Measurements from ENCODE around the gene ITGB5.

ITGB5 gene

GRCh38 chr3:124923833-124924232 lies 36.7 kb upstream of the ITGB5 start:
- no peak for TF ChIP-seq SIN3A (IDR thresholded peaks at IDR 0.05; ENCODE audit: borderline replicate concordance, insufficient read depth, low read length)
- TF ChIP-seq TAF1 (IDR thresholded peaks at IDR 0.05; ENCODE audit: borderline replicate concordance, insufficient read depth, low read length): no peak
- TF ChIP-seq, protein P1, sequence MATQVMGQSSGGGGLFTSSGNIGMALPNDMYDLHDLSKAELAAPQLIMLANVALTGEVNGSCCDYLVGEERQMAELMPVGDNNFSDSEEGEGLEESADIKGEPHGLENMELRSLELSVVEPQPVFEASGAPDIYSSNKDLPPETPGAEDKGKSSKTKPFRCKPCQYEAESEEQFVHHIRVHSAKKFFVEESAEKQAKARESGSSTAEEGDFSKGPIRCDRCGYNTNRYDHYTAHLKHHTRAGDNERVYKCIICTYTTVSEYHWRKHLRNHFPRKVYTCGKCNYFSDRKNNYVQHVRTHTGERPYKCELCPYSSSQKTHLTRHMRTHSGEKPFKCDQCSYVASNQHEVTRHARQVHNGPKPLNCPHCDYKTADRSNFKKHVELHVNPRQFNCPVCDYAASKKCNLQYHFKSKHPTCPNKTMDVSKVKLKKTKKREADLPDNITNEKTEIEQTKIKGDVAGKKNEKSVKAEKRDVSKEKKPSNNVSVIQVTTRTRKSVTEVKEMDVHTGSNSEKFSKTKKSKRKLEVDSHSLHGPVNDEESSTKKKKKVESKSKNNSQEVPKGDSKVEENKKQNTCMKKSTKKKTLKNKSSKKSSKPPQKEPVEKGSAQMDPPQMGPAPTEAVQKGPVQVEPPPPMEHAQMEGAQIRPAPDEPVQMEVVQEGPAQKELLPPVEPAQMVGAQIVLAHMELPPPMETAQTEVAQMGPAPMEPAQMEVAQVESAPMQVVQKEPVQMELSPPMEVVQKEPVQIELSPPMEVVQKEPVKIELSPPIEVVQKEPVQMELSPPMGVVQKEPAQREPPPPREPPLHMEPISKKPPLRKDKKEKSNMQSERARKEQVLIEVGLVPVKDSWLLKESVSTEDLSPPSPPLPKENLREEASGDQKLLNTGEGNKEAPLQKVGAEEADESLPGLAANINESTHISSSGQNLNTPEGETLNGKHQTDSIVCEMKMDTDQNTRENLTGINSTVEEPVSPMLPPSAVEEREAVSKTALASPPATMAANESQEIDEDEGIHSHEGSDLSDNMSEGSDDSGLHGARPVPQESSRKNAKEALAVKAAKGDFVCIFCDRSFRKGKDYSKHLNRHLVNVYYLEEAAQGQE (IDR thresholded peaks at IDR 0.05; ENCODE audit: insufficient read depth in 1 of 2, low read depth in 2 of 2, low read length in 2 of 2): no peak
- no peak for TF ChIP-seq FOXP2 (optimal IDR thresholded peaks at IDR 0.05; ENCODE audit: borderline replicate concordance, extremely low read depth, extremely low read length, insufficient read depth)
- no peak for TF ChIP-seq POLR2AphosphoS5 (IDR thresholded peaks at IDR 0.05; ENCODE audit: low read depth, low read length)

DNA sequence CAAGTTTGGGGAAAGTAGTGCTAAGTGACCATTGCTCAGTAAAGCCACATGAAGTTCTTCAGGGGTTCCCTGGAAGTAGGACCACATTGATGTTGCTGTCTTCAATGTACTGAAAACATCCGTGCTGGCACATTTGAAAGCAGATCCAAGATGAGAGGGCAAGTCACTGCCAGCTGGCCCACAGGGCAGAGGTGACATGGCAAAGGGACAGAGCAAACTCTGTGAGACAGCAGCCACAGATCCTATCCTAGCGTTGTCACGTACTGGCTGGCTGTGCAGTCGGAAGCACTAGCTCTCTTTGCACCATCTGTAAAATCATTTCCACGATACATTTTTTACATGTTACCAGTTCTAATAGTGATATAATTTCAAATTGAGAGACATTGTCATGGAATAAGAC lies 33.6 kb upstream of the ITGB5 start:
- TF ChIP-seq, protein P1 (IDR thresholded peaks at IDR 0.05; ENCODE audit: insufficient read depth in 1 of 2, low read depth in 2 of 2, low read length in 2 of 2): no peak
- no peak for TF ChIP-seq SIN3A (IDR thresholded peaks at IDR 0.05; ENCODE audit: borderline replicate concordance, insufficient read depth, low read length)
- no peak for TF ChIP-seq FOXP2 (optimal IDR thresholded peaks at IDR 0.05; ENCODE audit: borderline replicate concordance, extremely low read depth, extremely low read length, insufficient read depth)
- no peak for TF ChIP-seq TAF1 (IDR thresholded peaks at IDR 0.05; ENCODE audit: borderline replicate concordance, insufficient read depth, low read length)
- no peak for TF ChIP-seq POLR2AphosphoS5 (IDR thresholded peaks at IDR 0.05; ENCODE audit: low read depth, low read length)

- TF ChIP-seq, protein P1 (IDR thresholded peaks at IDR 0.05; ENCODE audit: insufficient read depth in 1 of 2, low read depth in 2 of 2, low read length in 2 of 2): no peak
- no peak for TF ChIP-seq TAF1 (IDR thresholded peaks at IDR 0.05; ENCODE audit: borderline replicate concordance, insufficient read depth, low read length)
- TF ChIP-seq FOXP2 (optimal IDR thresholded peaks at IDR 0.05; ENCODE audit: borderline replicate concordance, extremely low read depth, extremely low read length, insufficient read depth): no peak
- TF ChIP-seq SIN3A (IDR thresholded peaks at IDR 0.05; ENCODE audit: borderline replicate concordance, insufficient read depth, low read length): no peak
- TF ChIP-seq POLR2AphosphoS5 (IDR thresholded peaks at IDR 0.05; ENCODE audit: low read depth, low read length): no peak
Observed at GRCh38 chr3:124919756-124920155, 32.6 kb upstream of the ITGB5 start.

DNA sequence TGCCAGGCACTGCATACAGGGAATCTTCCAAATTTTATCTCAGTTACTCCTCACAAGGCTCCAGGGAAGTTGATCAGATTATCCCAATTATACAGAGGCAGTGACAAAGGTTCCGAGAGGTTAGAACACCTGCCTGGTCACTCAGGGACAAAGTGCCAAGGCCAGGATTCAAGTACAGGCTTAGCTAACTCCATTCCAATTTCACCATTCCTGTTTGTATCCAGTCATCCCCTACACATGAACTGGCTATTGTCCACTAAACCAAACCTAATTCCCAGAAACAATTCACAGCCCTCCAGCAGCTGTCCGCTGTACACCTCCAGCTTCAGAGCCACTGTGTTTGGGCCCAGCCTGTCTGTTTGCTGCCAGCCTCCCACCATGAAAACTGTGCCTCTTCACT lies 31.4 kb upstream of the ITGB5 start:
- no peak for TF ChIP-seq SIN3A (IDR thresholded peaks at IDR 0.05; ENCODE audit: borderline replicate concordance, insufficient read depth, low read length)
- TF ChIP-seq FOXP2 (optimal IDR thresholded peaks at IDR 0.05; ENCODE audit: borderline replicate concordance, extremely low read depth, extremely low read length, insufficient read depth): no peak
- TF ChIP-seq, protein P1 (IDR thresholded peaks at IDR 0.05; ENCODE audit: insufficient read depth in 1 of 2, low read depth in 2 of 2, low read length in 2 of 2): no peak
- TF ChIP-seq TAF1 (IDR thresholded peaks at IDR 0.05; ENCODE audit: borderline replicate concordance, insufficient read depth, low read length): no peak
- TF ChIP-seq POLR2AphosphoS5 (IDR thresholded peaks at IDR 0.05; ENCODE audit: low read depth, low read length): no peak

Measured in PFSK-1 (cell line).